ENCODE measurements around the gene CORT.

GRCh38 chr1:10444795-10445397, 4.9 kb upstream of the CORT start:
- TF ChIP-seq POLR2A (IDR thresholded peaks at IDR 0.05) (no peak), CTCF (IDR thresholded peaks at IDR 0.05) (no peak), EP300 (IDR thresholded peaks at IDR 0.05) (no peak)
